SH-SY5Y (cell line): ENCODE data around the gene TBC1D17.

Source experiments
- GATA2 ChIP-seq: IDR thresholded peaks from 2 replicates; pipeline ENCODE4 v1.6.1; 2011; ENCODE audit warnings: mild to moderate bottlenecking, low read depth, low read length
- GATA3 ChIP-seq: IDR thresholded peaks from 2 replicates; pipeline ENCODE4 v1.6.1; 2011; ENCODE audit warnings: low read depth, mild to moderate bottlenecking, low read length, moderate library complexity

DNA sequence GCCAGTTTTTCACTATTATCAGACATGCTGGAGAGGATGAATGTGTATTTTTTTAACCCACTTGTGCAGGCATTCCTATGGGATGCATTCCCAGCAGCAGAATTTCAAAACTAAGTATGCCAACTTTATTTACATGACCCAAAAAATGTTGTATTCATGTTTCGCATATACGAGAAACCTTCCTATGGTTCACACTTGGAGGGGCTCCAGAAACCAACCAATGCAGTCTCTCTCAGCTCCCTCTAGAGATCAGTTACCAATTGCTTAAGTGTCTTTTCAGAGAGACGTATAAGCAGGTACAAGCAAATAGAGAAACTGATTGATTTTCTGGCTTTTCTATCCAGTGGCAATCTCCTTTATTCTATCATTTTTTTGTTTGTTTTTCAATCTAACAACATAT is 32.1 kb upstream of the TBC1D17 start:
- TF ChIP-seq GATA2 (no peak), GATA3 (no peak)
